ENCODE results near the gene THSD4. TPM values are rescaled to one million over a fixed set of nuclear protein-coding genes. Genes with fewer than 3 reads are reported as not detected.

THSD4 gene
- total RNA-seq, 2 experiments from 2014 or later, result not detected

- Mint-ChIP-seq H3K4me1 (ENCODE audit: low read depth) (no peaks in the 10 kb centered on the region), H3K9me3 (ENCODE audit: insufficient read depth) (no peaks in the 10 kb centered on the region), H3K27ac (no peak overlapping the region), H3K27me3 (ENCODE audit: low read depth) (peaks cover 10% of the 10 kb centered on the region), H3K36me3 (ENCODE audit: low read depth) (no peaks in the 10 kb centered on the region), H3K4me3 (no peak overlapping the region)
- ChIA-PET POLR2A (no interaction called here), CTCF (no interaction called here)
- no peak for ATAC-seq
- DNase-seq, result no peak
These were observed 591.4 kb downstream of the THSD4 start for GRCh38 chr15:71706461-71707229.

DNA sequence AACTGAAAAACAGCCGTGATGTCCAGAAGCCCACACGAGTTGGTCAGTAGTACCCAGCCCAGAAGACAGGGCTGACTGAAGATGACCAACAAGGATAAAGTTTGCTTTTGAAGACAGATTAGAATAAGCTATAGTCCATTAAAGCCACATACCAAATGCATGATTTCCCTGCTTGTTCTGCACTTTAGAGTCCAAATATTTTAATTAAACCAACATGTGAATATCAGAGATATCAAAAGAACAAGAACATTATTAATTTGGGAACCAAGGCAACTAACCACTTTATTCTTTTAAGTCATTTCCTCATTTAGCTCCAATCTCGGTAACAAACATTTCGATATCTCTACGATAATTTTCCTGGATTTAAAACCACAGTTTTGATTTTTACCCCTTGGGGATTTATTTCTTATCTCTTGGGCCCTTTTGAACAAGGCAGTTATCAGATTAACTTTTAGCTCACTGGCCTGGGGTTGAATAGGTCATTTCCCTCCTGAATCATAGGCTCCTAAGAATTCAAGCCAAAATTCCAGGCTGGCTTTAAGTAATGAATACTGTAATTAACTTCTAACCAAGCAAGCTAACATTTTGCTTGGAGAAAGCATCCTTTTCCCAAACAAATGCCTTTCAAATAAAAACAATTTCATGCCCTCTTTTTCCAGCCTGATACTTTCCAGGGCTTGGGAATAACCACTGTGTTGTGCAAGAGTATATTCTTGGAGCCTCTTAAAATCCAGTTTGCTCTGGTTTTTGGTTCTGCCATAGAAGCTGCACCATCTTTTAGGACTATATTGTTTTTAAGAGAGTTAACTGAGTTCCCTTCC, 592.2 kb downstream of the THSD4 start:
- DNase-seq, result no peak
- no peaks in the 10 kb centered on the region for H3K9me3 Mint-ChIP-seq (ENCODE audit: insufficient read depth)
- ATAC-seq, result no peak
- H3K36me3 Mint-ChIP-seq (ENCODE audit: low read depth), result no peaks in the 10 kb centered on the region
- H3K27me3 Mint-ChIP-seq (ENCODE audit: low read depth), result peaks cover 11% of the 10 kb centered on the region
- ChIA-PET CTCF (no interaction called here), POLR2A (no interaction called here)
- no peak overlapping the region for H3K4me3 Mint-ChIP-seq
- H3K4me1 Mint-ChIP-seq (ENCODE audit: low read depth), result peaks cover 2% of the 10 kb centered on the region
- H3K27ac Mint-ChIP-seq, result no peak overlapping the region

DNA sequence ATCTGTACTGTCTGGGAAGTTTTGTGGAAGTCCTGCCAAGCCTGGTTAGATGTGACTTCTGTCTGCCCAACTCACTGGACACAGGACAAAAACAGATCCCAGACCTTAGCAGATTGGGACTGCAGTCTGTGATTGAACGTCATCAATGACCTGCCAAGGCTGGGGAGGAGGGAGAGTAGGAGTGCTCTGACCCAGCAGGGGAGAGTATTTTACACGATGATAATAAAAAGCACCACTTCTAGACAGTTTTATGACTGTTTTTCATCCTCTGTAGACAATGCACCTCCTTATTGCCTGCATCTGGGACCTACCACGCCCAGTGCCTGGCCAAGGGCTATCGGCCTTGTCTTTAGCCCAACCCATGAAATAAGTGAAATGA, 592.8 kb downstream of the THSD4 start:
- ATAC-seq (no peak), DNase-seq (no peak)
- no peak overlapping the region for H3K27ac Mint-ChIP-seq
- peaks cover 2% of the 10 kb centered on the region for H3K4me1 Mint-ChIP-seq (ENCODE audit: low read depth)
- POLR2A ChIA-PET, result no interaction called here
- no peaks in the 10 kb centered on the region for H3K36me3 Mint-ChIP-seq (ENCODE audit: low read depth)
- CTCF ChIA-PET, result no interaction called here
- H3K9me3 Mint-ChIP-seq (ENCODE audit: insufficient read depth), result no peaks in the 10 kb centered on the region
- peaks cover 11% of the 10 kb centered on the region for H3K27me3 Mint-ChIP-seq (ENCODE audit: low read depth)
- no peak overlapping the region for H3K4me3 Mint-ChIP-seq

- Mint-ChIP-seq H3K27ac (no peak overlapping the region), H3K4me1 (ENCODE audit: low read depth) (peaks cover 2% of the 10 kb centered on the region), H3K4me3 (no peak overlapping the region), H3K36me3 (ENCODE audit: low read depth) (no peaks in the 10 kb centered on the region), H3K27me3 (ENCODE audit: low read depth) (peaks cover 11% of the 10 kb centered on the region), H3K9me3 (ENCODE audit: insufficient read depth) (no peaks in the 10 kb centered on the region)
- DNase-seq, result no peak
- no peak for ATAC-seq
- ChIA-PET CTCF (no interaction called here), POLR2A (no interaction called here)
These were observed 593.5 kb downstream of the THSD4 start for GRCh38 chr15:71708741-71709140.

- POLR2A ChIA-PET, result no interaction called here
- DNase-seq (no peak), ATAC-seq (no peak)
- CTCF ChIA-PET, result no interaction called here
- Mint-ChIP-seq H3K27me3 (ENCODE audit: low read depth) (peaks cover 11% of the 10 kb centered on the region), H3K27ac (no peak overlapping the region), H3K4me3 (no peak overlapping the region), H3K9me3 (ENCODE audit: insufficient read depth) (no peaks in the 10 kb centered on the region), H3K4me1 (ENCODE audit: low read depth) (peaks cover 2% of the 10 kb centered on the region), H3K36me3 (ENCODE audit: low read depth) (no peaks in the 10 kb centered on the region)
These were observed 594.6 kb downstream of the THSD4 start for GRCh38 chr15:71709808-71710418.

DNA sequence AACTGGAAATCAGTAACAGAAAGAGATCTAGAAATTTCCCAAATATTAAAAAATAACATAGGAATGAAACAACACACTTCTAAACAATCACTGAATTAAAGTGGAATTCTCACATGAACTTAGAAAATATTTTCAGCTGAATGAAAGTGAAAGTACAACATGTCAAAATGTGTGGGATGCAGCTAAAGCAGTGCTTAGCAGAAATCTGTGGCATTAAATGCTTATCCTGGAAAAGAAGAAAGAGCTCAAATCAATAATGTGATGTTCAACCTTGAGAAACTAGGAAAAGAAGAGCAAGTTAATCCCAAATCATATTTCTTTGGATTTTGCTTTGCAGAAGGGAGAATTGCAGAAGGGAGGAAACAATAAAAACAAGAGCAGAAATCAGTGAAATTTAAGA, 596.9 kb downstream of the THSD4 start:
- no peaks in the 10 kb centered on the region for H3K36me3 Mint-ChIP-seq (ENCODE audit: low read depth)
- H3K4me3 Mint-ChIP-seq, result no peak overlapping the region
- ChIA-PET POLR2A (no interaction called here), CTCF (no interaction called here)
- DNase-seq, result no peak
- no peaks in the 10 kb centered on the region for H3K9me3 Mint-ChIP-seq (ENCODE audit: insufficient read depth)
- no peak for ATAC-seq
- H3K27me3 Mint-ChIP-seq (ENCODE audit: low read depth), result peaks cover 3% of the 10 kb centered on the region
- H3K27ac Mint-ChIP-seq, result no peak overlapping the region
- peaks cover 2% of the 10 kb centered on the region for H3K4me1 Mint-ChIP-seq (ENCODE audit: low read depth)

- CTCF ChIA-PET, result no interaction called here
- peaks cover 3% of the 10 kb centered on the region for H3K27me3 Mint-ChIP-seq (ENCODE audit: low read depth)
These were observed 598.0 kb downstream of the THSD4 start for GRCh38 chr15:71713191-71713809.

DNA sequence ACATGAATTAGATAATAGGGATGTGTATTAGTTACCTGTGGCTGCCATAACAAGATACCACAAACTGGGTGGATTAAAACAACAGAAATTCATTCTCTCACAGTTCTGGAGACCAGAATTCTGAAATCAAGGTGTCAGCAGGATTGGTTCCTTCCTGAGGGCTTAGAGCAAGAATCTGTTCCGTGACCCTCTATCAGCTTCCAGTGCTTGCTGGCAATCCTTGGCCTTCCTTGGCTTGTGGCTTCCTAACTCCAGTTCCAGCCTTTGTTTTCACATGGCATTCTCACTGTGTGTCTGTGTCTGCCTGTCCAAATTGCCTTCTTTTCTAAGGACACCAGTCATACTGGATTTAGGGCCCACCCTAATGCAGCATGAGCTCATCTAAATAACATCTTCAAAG, 600.6 kb downstream of the THSD4 start:
- H3K4me1 Mint-ChIP-seq (ENCODE audit: low read depth), result peaks cover 2% of the 10 kb centered on the region
- DNase-seq, result no peak
- ChIA-PET POLR2A (no interaction called here), CTCF (no interaction called here)
- no peak overlapping the region for H3K4me3 Mint-ChIP-seq
- H3K27me3 Mint-ChIP-seq (ENCODE audit: low read depth), result peaks cover 8% of the 10 kb centered on the region
- no peaks in the 10 kb centered on the region for H3K9me3 Mint-ChIP-seq (ENCODE audit: insufficient read depth)
- H3K36me3 Mint-ChIP-seq (ENCODE audit: low read depth), result no peaks in the 10 kb centered on the region
- no peak overlapping the region for H3K27ac Mint-ChIP-seq
- ATAC-seq, result no peak

More at GRCh38 chr15:71713191-71713809, 598.0 kb downstream of the THSD4 start:
- no peak for ATAC-seq
- H3K4me1 Mint-ChIP-seq (ENCODE audit: low read depth), result peaks cover 2% of the 10 kb centered on the region
- no peak for DNase-seq
- no peaks in the 10 kb centered on the region for H3K36me3 Mint-ChIP-seq (ENCODE audit: low read depth)
- no peak overlapping the region for H3K4me3 Mint-ChIP-seq
- POLR2A ChIA-PET, result no interaction called here
- no peaks in the 10 kb centered on the region for H3K9me3 Mint-ChIP-seq (ENCODE audit: insufficient read depth)
- H3K27ac Mint-ChIP-seq, result no peak overlapping the region

- no peaks in the 10 kb centered on the region for H3K36me3 Mint-ChIP-seq (ENCODE audit: low read depth)
- DNase-seq, result no peak
- H3K4me3 Mint-ChIP-seq, result no peak overlapping the region
- peaks cover 8% of the 10 kb centered on the region for H3K27me3 Mint-ChIP-seq (ENCODE audit: low read depth)
- H3K4me1 Mint-ChIP-seq (ENCODE audit: low read depth), result peaks cover 2% of the 10 kb centered on the region
- CTCF ChIA-PET, result no interaction called here
- POLR2A ChIA-PET, result no interaction called here
- no peak overlapping the region for H3K27ac Mint-ChIP-seq
- H3K9me3 Mint-ChIP-seq (ENCODE audit: insufficient read depth), result no peaks in the 10 kb centered on the region
- ATAC-seq, result no peak
These were observed 601.7 kb downstream of the THSD4 start for GRCh38 chr15:71716990-71717389.

DNA sequence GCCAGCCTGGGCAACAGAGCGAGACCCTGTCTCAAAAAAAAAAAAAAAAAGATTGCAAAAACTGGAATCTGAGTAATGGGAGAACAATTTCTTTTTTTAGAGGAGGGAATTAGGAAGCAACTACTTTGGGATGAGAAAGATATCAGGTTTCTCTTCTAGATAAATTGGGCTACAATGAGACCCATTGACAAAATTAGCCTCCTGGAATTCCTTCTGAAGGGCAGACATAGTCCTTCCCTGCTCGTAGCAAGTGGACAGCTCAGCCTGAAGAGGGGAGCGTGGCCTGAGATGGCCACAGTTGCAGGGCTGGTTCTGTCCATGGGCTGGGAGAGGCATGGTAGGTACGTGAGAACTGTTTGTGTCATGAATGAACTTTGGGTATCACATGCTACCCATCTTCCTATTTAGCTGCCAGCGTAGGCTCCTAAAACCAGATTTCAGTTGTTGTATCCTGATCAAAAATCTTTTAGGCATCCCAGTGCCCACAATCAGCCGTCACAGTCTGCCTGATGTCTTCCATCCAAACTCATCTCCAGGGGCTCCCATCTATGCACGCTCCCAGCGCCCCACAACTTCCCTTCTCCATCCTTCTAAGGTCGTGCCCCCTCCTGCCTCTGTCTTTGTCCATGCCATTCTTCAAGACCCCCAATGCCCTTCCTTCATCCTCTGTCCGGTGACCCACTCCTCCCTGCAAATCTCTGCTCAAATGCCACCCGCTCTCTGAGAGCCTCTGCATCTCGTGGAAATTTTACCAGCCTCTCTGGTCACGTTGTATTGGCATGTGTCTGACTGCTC, 603.0 kb downstream of the THSD4 start:
- no peak overlapping the region for H3K27ac Mint-ChIP-seq
- no peaks in the 10 kb centered on the region for H3K9me3 Mint-ChIP-seq (ENCODE audit: insufficient read depth)
- peaks cover 5% of the 10 kb centered on the region for H3K27me3 Mint-ChIP-seq (ENCODE audit: low read depth)

GRCh38 chr15:71723344-71723743, 608.1 kb downstream of the THSD4 start:
- DNase-seq, result no peak
- Mint-ChIP-seq H3K9me3 (ENCODE audit: insufficient read depth) (no peaks in the 10 kb centered on the region), H3K4me1 (ENCODE audit: low read depth) (no peaks in the 10 kb centered on the region)

More for the DNA sequence above, 603.0 kb downstream of the THSD4 start:
- ChIA-PET CTCF (no interaction called here), POLR2A (no interaction called here)
- ATAC-seq (no peak), DNase-seq (no peak)
- Mint-ChIP-seq H3K4me1 (ENCODE audit: low read depth) (no peaks in the 10 kb centered on the region), H3K4me3 (no peak overlapping the region), H3K36me3 (ENCODE audit: low read depth) (no peaks in the 10 kb centered on the region)

More at GRCh38 chr15:71723344-71723743, 608.1 kb downstream of the THSD4 start:
- Mint-ChIP-seq H3K27me3 (ENCODE audit: low read depth) (peaks cover 5% of the 10 kb centered on the region), H3K4me3 (no peak overlapping the region), H3K36me3 (ENCODE audit: low read depth) (no peaks in the 10 kb centered on the region), H3K27ac (no peak overlapping the region)
- CTCF ChIA-PET, result no interaction called here
- POLR2A ChIA-PET, result no interaction called here
- no peak for ATAC-seq

All from activated CD8-positive, alpha-beta T cell treated with anti-CD3 and anti-CD28 coated beads, Interleukin-2, amount 10 ng/mL, durations not matched to agents 7 days and 5 days (primary cell).